ENCODE measurements around the gene DDX6. TPM values are rescaled to one million over a fixed set of nuclear protein-coding genes. Genes with fewer than 3 reads are reported as not detected.

DDX6 gene
- total and polyA plus RNA-seq, 4 donors = 19.9 to 209 (median 61.7) TPM

DNA sequence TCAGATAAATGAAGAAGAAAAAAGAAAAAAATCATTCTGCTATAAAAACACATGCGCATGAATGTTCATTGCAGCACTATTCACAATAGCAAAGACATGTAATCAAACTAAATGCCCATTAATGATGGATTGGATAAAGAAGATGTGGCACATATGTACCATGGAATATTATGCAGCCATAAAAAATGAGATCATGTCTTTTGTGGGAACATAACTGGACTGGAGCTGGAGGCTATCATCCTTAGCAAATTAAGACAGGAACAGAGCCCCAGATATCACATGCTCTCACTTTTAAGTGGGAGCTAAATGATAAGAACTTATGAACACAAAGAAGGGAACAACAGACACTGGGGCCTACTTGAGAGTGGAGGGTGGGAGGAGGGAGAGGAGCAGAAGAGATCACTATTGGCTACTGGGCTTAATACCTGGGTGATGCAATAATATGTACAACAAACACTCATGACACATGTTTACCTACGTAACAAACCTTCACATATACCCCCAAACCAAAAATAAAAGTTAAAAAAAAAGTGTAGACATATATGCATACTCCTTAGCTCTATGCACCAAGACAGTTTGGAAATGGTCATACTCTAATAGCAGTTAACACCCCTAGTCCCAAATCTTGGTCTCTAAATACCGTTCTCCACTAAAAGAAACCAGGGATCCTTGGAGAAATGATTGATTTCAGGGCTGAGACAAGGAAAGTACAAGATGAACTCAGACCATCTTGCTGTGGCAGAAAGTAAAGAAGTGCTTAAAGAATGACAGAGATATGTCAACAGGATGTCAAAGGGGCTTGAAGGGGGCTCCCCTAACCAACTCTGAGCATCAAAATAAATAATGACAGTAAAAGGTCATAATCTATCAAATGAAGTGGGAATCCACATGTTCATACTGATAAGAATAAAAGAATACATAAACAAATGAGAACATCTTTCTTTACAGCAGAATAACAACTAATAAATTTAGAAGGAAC lies 17.1 kb upstream of the DDX6 start:
- no peak overlapping the region for H3K9ac ChIP-seq (ENCODE audit: insufficient read depth in 1 of 2, low read length in 2 of 2)
- no peaks in the 10 kb centered on the region for H3K36me3 ChIP-seq (ENCODE audit: control insufficient read depth in 4 of 4, insufficient read depth in 4 of 4, low read length in 4 of 4)
- no peaks in the 10 kb centered on the region for H3K27me3 ChIP-seq (ENCODE audit: control insufficient read depth in 3 of 3, insufficient read depth in 3 of 3, low read length in 2 of 3)
- 75 to 79% methylated on average over 3 of the region's 3 CpGs for WGBS, 2 donors
- H3K27ac ChIP-seq (ENCODE audit: low read depth in 1 of 2, low read length in 1 of 2) = no peak overlapping the region
- TF ChIP-seq CTCF (IDR thresholded peaks at IDR 0.05; ENCODE audit: control extremely low read depth, extremely low read depth) = no peak
- peaks cover 0 to 2% (median 0%) of the 10 kb centered on the region in 4 donors for H3K9me3 ChIP-seq (ENCODE audit: control insufficient read depth in 4 of 4, insufficient read depth in 3 of 4, low read length in 3 of 4)
- no peak overlapping the region for H3K4me3 ChIP-seq
- no peak for ATAC-seq (ENCODE audit: insufficient read depth, low FRiP score)
- no peaks in the 10 kb centered on the region for H3K4me1 ChIP-seq (ENCODE audit: control insufficient read depth in 5 of 5, insufficient read depth in 5 of 5, low read length in 5 of 5)
- DNase-seq = no peak

DNA sequence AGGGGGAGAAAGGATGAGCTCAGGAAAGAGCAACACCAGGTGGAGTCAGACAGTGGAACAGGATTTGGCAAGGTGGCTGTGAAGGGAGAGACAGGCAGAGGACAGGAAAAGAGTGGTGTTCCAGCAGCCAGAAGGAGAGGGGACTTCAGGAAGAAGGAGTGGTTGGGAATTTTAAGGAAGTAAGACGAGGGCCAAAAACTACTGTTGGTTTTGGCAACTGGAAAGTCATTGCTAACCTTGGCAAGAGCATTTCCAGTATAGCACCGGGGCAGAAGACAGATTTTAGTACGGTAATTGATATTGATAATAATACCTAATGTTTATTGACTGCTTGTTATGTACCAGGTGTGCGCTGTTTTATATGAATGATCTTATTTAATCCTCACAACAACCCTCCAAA lies 15.4 kb upstream of the DDX6 start:
- ATAC-seq (ENCODE audit: insufficient read depth, low FRiP score) (no peak), DNase-seq (no peak)
- no peaks in the 10 kb centered on the region for H3K9me3 ChIP-seq (ENCODE audit: control insufficient read depth in 4 of 4, insufficient read depth in 3 of 4, low read length in 3 of 4)
- H3K27ac ChIP-seq (ENCODE audit: low read depth in 1 of 2, low read length in 1 of 2) = no peak overlapping the region
- no peaks in the 10 kb centered on the region for H3K4me1 ChIP-seq (ENCODE audit: control insufficient read depth in 5 of 5, insufficient read depth in 5 of 5, low read length in 5 of 5)
- no peak overlapping the region for H3K4me3 ChIP-seq
- no peak for TF ChIP-seq CTCF (IDR thresholded peaks at IDR 0.05; ENCODE audit: control extremely low read depth, extremely low read depth)
- H3K27me3 ChIP-seq (ENCODE audit: control insufficient read depth in 3 of 3, insufficient read depth in 3 of 3, low read length in 2 of 3) = no peaks in the 10 kb centered on the region
- 57 to 69% methylated on average over 4 of the region's 4 CpGs for WGBS, 2 donors
- H3K9ac ChIP-seq (ENCODE audit: insufficient read depth in 1 of 2, low read length in 2 of 2) = no peak overlapping the region
- H3K36me3 ChIP-seq (ENCODE audit: control insufficient read depth in 4 of 4, insufficient read depth in 4 of 4, low read length in 4 of 4) = no peaks in the 10 kb centered on the region

DNA sequence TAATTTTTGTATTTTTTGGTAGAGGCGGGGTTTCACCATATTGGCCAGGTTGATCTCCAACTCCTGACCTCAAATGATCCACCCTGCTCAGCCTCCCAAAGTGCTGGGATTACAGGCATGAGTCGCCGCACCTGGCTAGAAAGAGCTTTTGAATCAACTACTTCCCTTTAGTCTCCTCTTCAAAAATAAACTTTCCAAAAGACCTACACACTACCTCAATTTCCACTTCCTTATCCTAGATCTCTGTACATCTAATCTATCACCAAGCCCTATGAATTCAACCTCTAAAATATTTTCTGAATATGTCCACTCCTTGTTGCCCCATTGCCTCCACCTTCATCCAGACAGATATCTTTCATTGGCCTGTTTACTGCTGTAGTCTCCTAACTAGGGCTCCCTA lies 13.1 kb upstream of the DDX6 start:
- ATAC-seq (ENCODE audit: insufficient read depth, low FRiP score) = no peak
- no peak for DNase-seq
- Histone ChIP-seq H3K4me1 (ENCODE audit: control insufficient read depth in 5 of 5, insufficient read depth in 5 of 5, low read length in 5 of 5) (no peaks in the 10 kb centered on the region), H3K9me3 (ENCODE audit: control insufficient read depth in 4 of 4, insufficient read depth in 3 of 4, low read length in 3 of 4) (no peaks in the 10 kb centered on the region), H3K36me3 (ENCODE audit: control insufficient read depth in 4 of 4, insufficient read depth in 4 of 4, low read length in 4 of 4) (no peaks in the 10 kb centered on the region), H3K9ac (ENCODE audit: insufficient read depth in 1 of 2, low read length in 2 of 2) (no peak overlapping the region), H3K27me3 (ENCODE audit: control insufficient read depth in 3 of 3, insufficient read depth in 3 of 3, low read length in 2 of 3) (peaks cover 0 to 6% (median 0%) of the 10 kb centered on the region in 3 donors), H3K4me3 (no peak overlapping the region), H3K27ac (ENCODE audit: low read depth in 1 of 2, low read length in 1 of 2) (no peak overlapping the region)
- no peak for TF ChIP-seq CTCF (IDR thresholded peaks at IDR 0.05; ENCODE audit: control extremely low read depth, extremely low read depth)
- WGBS, 2 donors = 93 to 97% methylated on average over 3 of the region's 3 CpGs
